ENCODE measurements around the gene HYAL1.

HYAL1 gene

DNA sequence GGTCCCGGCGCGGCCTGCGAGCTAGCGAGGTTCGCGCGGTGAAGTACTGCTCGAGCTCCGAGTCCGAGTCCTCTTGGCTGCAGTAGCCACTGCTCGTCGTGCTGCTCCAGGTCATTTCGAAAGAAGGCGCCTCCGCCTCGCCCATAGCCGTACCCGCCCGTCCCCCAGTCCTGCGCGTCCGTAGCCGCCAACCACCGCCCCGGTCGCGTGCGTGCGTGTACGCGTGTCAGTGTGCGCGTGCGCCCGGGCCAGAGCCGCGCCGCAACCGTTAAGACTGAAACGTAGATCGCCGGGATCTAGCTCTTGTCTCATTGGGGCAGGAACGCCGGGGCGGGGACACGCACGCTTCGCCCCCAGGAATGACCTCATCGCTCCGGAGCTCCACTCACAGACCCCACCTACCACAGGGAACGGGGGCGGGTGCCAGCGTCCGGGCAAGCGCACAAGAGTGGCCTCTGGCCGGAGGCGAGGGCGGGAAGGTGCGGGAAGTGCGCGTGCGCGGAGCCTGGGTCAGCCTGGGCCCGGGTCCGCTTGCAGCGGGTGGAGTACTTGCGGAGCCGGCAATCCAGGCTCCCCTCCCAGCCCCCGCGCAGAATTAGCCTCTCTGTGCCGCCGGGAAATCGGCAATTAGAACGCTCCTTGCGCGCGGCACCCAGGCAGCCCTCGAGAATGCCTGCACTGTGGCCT, 33.9 kb upstream of the HYAL1 start:
- Histone ChIP-seq H3K36me3 (peaks cover 3% of the 10 kb centered on the region), H3K4me3 (ENCODE audit: low read depth, low read length) (peak overlapping the region; percentile 95), H3K4me1 (peaks cover 3% of the 10 kb centered on the region; the same call in 1 of the 2 replicates), H3K9me3 (no peaks in the 10 kb centered on the region), H3K27me3 (no peaks in the 10 kb centered on the region)
- peak; percentile 97 for DNase-seq
- no peak for TF ChIP-seq CTCF (IDR thresholded peaks at IDR 0.05; ENCODE audit: low read depth, low read length)

GRCh38 chr3:50336452-50337174, 33.2 kb upstream of the HYAL1 start:
- no peaks in the 10 kb centered on the region for H3K27me3 ChIP-seq
- H3K4me1 ChIP-seq = peaks cover 3% of the 10 kb centered on the region; the same call in 1 of the 2 replicates
- H3K9me3 ChIP-seq = no peaks in the 10 kb centered on the region
- no peak for DNase-seq
- H3K36me3 ChIP-seq = peaks cover 10% of the 10 kb centered on the region
- TF ChIP-seq CTCF (IDR thresholded peaks at IDR 0.05; ENCODE audit: low read depth, low read length) = no peak
- peak overlapping the region; percentile 95 for H3K4me3 ChIP-seq (ENCODE audit: low read depth, low read length)

DNA sequence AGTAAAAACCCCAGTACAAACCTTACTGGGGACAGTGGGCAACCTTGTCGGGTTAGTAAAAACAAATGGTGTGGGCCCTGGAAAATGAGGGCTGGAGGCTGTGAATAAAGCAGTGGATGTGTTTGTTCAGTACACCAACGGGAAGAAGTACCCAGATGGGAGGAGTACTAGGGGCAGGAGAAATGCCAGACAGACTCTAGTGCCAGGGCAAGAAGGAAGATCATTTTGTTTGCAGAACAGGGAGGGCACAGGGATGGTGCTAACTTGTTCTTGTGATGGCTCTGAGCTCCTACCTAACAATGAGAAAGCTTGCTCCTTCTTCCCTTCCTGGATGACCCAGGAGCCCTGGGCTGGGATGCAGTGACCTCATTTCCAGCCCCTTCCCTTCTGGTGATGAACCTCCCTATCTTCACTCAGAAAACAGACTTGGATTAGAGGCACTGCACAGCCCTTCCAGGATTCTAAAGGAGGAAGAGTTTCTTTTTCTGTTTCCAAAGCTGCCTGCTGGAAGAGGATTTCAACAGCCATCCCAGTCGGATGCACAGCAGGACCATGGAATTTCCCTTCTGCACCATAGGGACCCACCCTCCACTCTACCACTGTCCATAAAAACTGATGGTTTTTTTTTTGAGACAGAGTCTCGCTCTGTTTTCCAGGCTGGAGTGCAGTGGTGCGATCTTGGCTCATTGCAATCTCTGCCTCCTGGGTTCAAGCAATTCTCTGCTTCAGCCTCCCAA, 31.1 kb upstream of the HYAL1 start:
- H3K36me3 ChIP-seq = peaks cover 27% of the 10 kb centered on the region
- H3K4me1 ChIP-seq = peaks cover 3% of the 10 kb centered on the region; the same call in 1 of the 2 replicates
- no peaks in the 10 kb centered on the region for H3K9me3 ChIP-seq
- TF ChIP-seq CTCF (IDR thresholded peaks at IDR 0.05; ENCODE audit: low read depth, low read length) = no peak
- no peak for DNase-seq
- no peaks in the 10 kb centered on the region for H3K27me3 ChIP-seq
- H3K4me3 ChIP-seq (ENCODE audit: low read depth, low read length) = no peak overlapping the region

DNA sequence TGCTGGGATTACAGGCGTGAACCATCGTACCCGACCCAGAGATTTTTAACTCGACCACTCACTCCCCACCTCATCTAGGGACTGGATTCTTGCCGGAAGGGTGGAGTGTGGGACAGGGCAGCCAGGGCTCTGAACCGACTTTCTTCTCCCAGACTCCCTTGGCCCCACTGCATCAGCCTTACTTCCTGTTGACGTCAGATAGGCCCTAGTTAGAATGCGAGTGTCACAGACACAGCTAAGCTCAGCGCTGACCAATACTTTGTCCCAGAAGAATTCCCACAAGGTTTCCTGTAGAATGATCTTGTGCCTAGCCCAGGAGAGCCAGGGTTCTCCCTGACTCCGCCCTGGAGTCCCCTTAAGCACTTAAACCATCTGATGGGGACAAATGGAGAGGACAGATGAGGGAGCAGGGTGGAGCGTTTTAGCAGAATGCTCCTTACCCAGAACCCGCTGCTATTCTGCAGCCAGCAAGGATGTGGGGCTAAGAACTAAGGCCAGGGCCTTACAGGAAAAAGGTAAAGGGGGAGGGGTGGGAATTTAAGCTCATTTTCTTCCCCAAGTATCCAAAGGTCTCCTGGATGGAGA, 30.5 kb upstream of the HYAL1 start:
- no peak for TF ChIP-seq CTCF (IDR thresholded peaks at IDR 0.05; ENCODE audit: low read depth, low read length)
- H3K4me3 ChIP-seq (ENCODE audit: low read depth, low read length) = no peak overlapping the region
- H3K4me1 ChIP-seq = peaks cover 3% of the 10 kb centered on the region; the same call in 1 of the 2 replicates
- H3K36me3 ChIP-seq = peaks cover 27% of the 10 kb centered on the region
- H3K9me3 ChIP-seq = no peaks in the 10 kb centered on the region
- no peak for DNase-seq
- H3K27me3 ChIP-seq = no peaks in the 10 kb centered on the region

DNA sequence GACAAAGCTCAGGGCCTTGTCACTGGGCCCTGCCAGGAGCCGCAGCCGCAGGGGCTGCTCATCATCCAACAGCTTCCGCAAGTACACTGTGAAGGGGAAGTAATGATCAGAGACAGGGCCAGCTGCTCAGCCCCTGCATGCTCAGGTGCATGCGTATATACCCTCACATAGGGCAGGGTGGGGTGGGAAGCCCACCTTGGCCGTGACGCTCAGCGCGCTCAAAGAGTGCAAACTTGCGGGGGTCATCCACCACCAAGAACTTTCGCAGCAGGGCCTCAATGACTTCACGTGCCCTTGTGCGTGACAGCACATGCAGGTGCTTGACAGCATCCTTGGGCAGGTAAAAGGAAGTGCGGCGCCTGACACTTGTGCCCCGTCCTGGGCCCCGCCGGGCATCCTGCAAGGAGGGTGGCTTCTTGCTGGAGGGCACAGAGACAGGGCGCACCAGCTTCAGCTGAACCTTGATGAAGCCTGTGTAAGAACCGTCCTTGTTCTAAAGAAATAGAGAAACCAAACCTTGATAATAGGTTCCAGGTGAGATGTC, 28.1 kb upstream of the HYAL1 start:
- peaks cover 24% of the 10 kb centered on the region for H3K36me3 ChIP-seq

More for the DNA sequence above, 28.1 kb upstream of the HYAL1 start:
- Histone ChIP-seq H3K27me3 (no peaks in the 10 kb centered on the region), H3K9me3 (no peaks in the 10 kb centered on the region), H3K4me1 (no peaks in the 10 kb centered on the region), H3K4me3 (ENCODE audit: low read depth, low read length) (no peak overlapping the region)
- no peak for DNase-seq
- TF ChIP-seq CTCF (IDR thresholded peaks at IDR 0.05; ENCODE audit: low read depth, low read length) = no peak
